ENCODE measurements around the gene SEC14L2.

SEC14L2 gene

DNA sequence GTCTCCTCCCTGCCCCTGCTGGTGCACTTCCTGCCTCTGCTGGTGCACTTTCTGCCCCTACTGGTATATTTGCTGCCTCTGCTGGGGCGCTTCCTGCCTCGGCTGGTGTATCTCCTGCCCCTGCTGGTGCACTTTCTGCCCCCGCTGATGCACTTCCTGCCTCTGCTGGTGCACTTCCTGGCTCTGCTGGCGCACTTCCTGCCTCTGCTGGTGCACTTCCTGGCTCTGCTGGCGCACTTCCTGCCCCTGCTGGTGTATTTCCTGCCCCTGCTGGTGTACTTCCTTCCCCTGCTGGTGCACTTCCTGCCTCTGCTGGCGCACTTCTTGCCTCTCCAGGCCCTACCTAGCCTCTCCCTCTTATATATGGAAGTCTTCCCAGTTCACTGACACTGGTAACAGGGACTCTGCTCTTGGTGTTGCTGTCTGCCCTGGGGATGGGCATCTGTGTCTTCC, 38.9 kb downstream of the SEC14L2 start:
- TF ChIP-seq, protein P1, sequence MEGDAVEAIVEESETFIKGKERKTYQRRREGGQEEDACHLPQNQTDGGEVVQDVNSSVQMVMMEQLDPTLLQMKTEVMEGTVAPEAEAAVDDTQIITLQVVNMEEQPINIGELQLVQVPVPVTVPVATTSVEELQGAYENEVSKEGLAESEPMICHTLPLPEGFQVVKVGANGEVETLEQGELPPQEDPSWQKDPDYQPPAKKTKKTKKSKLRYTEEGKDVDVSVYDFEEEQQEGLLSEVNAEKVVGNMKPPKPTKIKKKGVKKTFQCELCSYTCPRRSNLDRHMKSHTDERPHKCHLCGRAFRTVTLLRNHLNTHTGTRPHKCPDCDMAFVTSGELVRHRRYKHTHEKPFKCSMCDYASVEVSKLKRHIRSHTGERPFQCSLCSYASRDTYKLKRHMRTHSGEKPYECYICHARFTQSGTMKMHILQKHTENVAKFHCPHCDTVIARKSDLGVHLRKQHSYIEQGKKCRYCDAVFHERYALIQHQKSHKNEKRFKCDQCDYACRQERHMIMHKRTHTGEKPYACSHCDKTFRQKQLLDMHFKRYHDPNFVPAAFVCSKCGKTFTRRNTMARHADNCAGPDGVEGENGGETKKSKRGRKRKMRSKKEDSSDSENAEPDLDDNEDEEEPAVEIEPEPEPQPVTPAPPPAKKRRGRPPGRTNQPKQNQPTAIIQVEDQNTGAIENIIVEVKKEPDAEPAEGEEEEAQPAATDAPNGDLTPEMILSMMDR (IDR thresholded peaks at IDR 0.05): no peak
- no peaks in the 10 kb centered on the region for H3K9me3 ChIP-seq (ENCODE audit: control insufficient read depth, low read length)
- H2AFZ ChIP-seq: peak overlapping the region; percentile 5
- no peaks in the 10 kb centered on the region for H3K4me1 ChIP-seq
- no peak overlapping the region for H3K4me2 ChIP-seq (ENCODE audit: low read length)
- no peaks in the 10 kb centered on the region for H3K27me3 ChIP-seq (ENCODE audit: control insufficient read depth, insufficient read depth, low read length)
- H3K36me3 ChIP-seq (ENCODE audit: control insufficient read depth, insufficient read depth, low read length): no peaks in the 10 kb centered on the region
- H3K4me3 ChIP-seq (ENCODE audit: low read depth, low read length): no peak overlapping the region
- peak overlapping the region; percentile 70 for H3K27ac ChIP-seq
- no peaks in the 10 kb centered on the region for H3K79me2 ChIP-seq
- H3K9ac ChIP-seq: no peak overlapping the region

DNA sequence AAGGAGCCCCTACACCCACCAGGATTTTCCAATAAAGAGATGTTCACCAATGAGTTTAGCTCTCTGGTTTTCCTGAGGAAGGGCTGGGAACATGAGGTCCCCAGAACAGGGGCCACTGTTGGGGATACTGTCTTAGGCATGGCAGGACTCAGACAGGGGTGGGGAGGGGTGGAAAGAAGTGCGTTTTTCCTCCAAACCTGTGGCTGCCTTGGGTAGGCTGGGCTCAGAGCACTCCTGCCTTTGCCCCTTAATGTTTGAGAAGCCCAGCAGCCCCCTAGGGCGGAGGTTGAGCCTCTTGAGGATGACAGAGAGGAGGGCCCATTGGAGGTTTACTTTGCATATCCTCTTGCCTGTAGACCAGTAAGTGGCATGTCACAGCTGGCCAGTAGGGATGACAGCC, 39.4 kb downstream of the SEC14L2 start:
- Histone ChIP-seq H3K9ac (no peak overlapping the region), H3K4me3 (ENCODE audit: low read depth, low read length) (no peak overlapping the region), H3K4me2 (ENCODE audit: low read length) (no peak overlapping the region), H3K36me3 (ENCODE audit: control insufficient read depth, insufficient read depth, low read length) (no peaks in the 10 kb centered on the region), H3K27ac (peak overlapping the region; percentile 70), H3K79me2 (no peaks in the 10 kb centered on the region), H2AFZ (peak overlapping the region; percentile 5), H3K9me3 (ENCODE audit: control insufficient read depth, low read length) (no peaks in the 10 kb centered on the region), H3K4me1 (no peaks in the 10 kb centered on the region), H3K27me3 (ENCODE audit: control insufficient read depth, insufficient read depth, low read length) (no peaks in the 10 kb centered on the region)
- TF ChIP-seq, protein P1 (IDR thresholded peaks at IDR 0.05): no peak

DNA sequence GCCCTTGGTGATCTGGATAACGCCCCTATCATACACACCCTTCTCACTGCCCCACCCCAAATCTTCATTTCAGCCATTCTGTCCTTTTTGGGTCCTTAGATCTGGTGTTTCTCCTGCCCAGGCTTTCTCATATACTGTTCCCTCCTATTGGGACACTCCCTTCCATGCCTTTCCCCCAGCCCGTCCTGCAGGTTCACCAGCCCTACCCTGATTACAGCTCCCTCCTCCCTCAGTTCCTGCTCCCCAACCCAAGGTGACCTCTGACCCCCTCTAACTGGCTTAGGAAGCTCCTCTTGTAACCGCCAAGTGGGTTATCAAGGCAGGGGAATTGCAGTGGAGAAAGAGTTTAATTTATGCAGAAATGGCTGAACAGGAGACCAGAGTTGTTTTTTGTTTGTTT, 41.7 kb downstream of the SEC14L2 start:
- no peak overlapping the region for H3K4me2 ChIP-seq (ENCODE audit: low read length)
- H2AFZ ChIP-seq: no peak overlapping the region
- H3K4me1 ChIP-seq: no peaks in the 10 kb centered on the region
- no peak overlapping the region for H3K4me3 ChIP-seq (ENCODE audit: low read depth, low read length)
- TF ChIP-seq, protein P1 (IDR thresholded peaks at IDR 0.05): no peak
- no peaks in the 10 kb centered on the region for H3K79me2 ChIP-seq
- H3K9ac ChIP-seq: no peak overlapping the region
- H3K9me3 ChIP-seq (ENCODE audit: control insufficient read depth, low read length): no peaks in the 10 kb centered on the region
- H3K36me3 ChIP-seq (ENCODE audit: control insufficient read depth, insufficient read depth, low read length): no peaks in the 10 kb centered on the region
- no peaks in the 10 kb centered on the region for H3K27me3 ChIP-seq (ENCODE audit: control insufficient read depth, insufficient read depth, low read length)
- no peak overlapping the region for H3K27ac ChIP-seq

DNA sequence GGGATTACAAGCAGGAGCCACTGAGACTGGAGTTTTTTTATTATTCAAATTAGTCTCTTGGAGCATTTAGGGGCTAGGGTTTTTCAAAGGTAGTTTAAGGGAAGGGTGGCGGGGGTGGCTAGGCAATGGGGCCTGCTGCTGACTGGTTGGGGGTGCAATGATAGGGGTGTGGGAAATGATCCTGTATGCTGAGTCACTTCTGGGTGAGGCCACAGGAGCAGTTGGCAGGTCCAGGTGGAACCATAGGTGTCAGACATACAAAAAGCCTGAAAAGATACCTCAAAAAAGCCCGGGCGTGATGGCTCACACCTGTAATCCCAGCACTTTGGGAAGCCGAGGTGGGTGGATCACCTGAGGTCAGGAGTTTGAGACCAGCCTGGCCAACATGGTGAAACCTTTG, 42.4 kb downstream of the SEC14L2 start:
- no peaks in the 10 kb centered on the region for H3K4me1 ChIP-seq
- H3K36me3 ChIP-seq (ENCODE audit: control insufficient read depth, insufficient read depth, low read length): no peaks in the 10 kb centered on the region
- no peak overlapping the region for H3K4me2 ChIP-seq (ENCODE audit: low read length)
- no peak overlapping the region for H2AFZ ChIP-seq
- H3K4me3 ChIP-seq (ENCODE audit: low read depth, low read length): no peak overlapping the region
- H3K9ac ChIP-seq: no peak overlapping the region
- H3K9me3 ChIP-seq (ENCODE audit: control insufficient read depth, low read length): no peaks in the 10 kb centered on the region
- no peaks in the 10 kb centered on the region for H3K79me2 ChIP-seq
- H3K27ac ChIP-seq: no peak overlapping the region
- TF ChIP-seq, protein P1 (IDR thresholded peaks at IDR 0.05): no peak
- no peaks in the 10 kb centered on the region for H3K27me3 ChIP-seq (ENCODE audit: control insufficient read depth, insufficient read depth, low read length)

DNA sequence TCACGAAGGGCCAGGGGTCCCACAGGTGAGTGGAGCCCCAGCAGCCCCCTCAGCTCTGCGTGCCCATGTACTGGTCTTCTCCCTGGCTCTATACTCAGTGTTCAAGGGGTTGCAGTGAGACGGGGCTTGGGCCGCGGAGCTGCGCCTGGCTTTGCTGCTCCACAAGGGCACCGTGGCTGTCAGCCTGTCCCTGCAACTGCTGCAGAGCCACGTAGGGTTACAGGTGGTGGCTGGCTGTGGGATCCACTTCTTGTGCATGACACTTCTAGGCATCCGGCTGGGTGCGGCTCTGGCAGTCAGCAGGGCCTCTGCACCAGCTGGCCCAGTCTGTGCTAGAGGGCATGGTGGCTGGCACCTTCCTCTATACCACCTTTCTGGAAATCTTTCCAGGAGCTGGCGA, 43.0 kb downstream of the SEC14L2 start:
- Histone ChIP-seq H3K4me1 (no peaks in the 10 kb centered on the region), H3K4me3 (ENCODE audit: low read depth, low read length) (no peak overlapping the region), H3K9ac (no peak overlapping the region), H3K27ac (no peak overlapping the region), H3K36me3 (ENCODE audit: control insufficient read depth, insufficient read depth, low read length) (no peaks in the 10 kb centered on the region), H3K4me2 (ENCODE audit: low read length) (no peak overlapping the region), H3K27me3 (ENCODE audit: control insufficient read depth, insufficient read depth, low read length) (no peaks in the 10 kb centered on the region), H3K79me2 (no peaks in the 10 kb centered on the region), H2AFZ (no peak overlapping the region), H3K9me3 (ENCODE audit: control insufficient read depth, low read length) (no peaks in the 10 kb centered on the region)
- TF ChIP-seq, protein P1 (IDR thresholded peaks at IDR 0.05): no peak

Data from parathyroid adenoma (tissue), 2 donors.